Measurements from ENCODE around the gene ADGRL1.
"Not testable (repeated sequence)": the region's sequence is repeated elsewhere in the genome, so short reads cannot be mapped to it uniquely, and the experiment has no call there.

- TF ChIP-seq POLR2A (IDR thresholded peaks at IDR 0.05); CTCF (IDR thresholded peaks at IDR 0.05 in 8 of 11, conservative IDR thresholded peaks at IDR 0.05 in 3 of 11): not testable (repeated sequence)
These were observed 10.8 kb downstream of the ADGRL1 start for GRCh38 chr19:14195216-14195615.

All from spleen (tissue), 7 donors.